AG09309 (cell line): ENCODE data around the gene NFASC.

Source experiments
- DNase-seq: peaks from one replicate; pipeline ENCODE4 v3.0.0-alpha.2; 2010; ENCODE audit warnings: low read depth
- H3K4me3 ChIP-seq: 2 replicates; pipeline ENCODE4 v1.5.1; 2011; ENCODE audit warnings: mild to moderate bottlenecking, low read depth, low read length, moderate library complexity; ENCODE audit not compliant: control insufficient read depth
- CTCF ChIP-seq: IDR thresholded peaks from 2 replicates; pipeline ENCODE4 v1.5.1; 2011; ENCODE audit warnings: mild to moderate bottlenecking, low read depth, low read length, inconsistent platforms; ENCODE audit not compliant: insufficient read depth, control insufficient read depth; ENCODE audit errors: missing control alignments

NFASC gene

GRCh38 chr1:205004351-205004750, 133.7 kb downstream of the NFASC start:
- no peak overlapping the region for H3K4me3 ChIP-seq
- no peak for DNase-seq
- no peak for TF ChIP-seq CTCF

GRCh38 chr1:205008896-205009295, 138.2 kb downstream of the NFASC start:
- no peak overlapping the region for H3K4me3 ChIP-seq
- TF ChIP-seq CTCF: no peak
- no peak for DNase-seq

- no peak overlapping the region for H3K4me3 ChIP-seq
- TF ChIP-seq CTCF: no peak
- no peak for DNase-seq
Observed at GRCh38 chr1:205009670-205010069, 139.0 kb downstream of the NFASC start.

GRCh38 chr1:205012391-205013140, 141.9 kb downstream of the NFASC start:
- DNase-seq: no peak
- TF ChIP-seq CTCF: no peak
- H3K4me3 ChIP-seq: no peak overlapping the region

- TF ChIP-seq CTCF: no peak
- DNase-seq: no peak
Observed at GRCh38 chr1:205013683-205014367, 143.2 kb downstream of the NFASC start.

GRCh38 chr1:205014783-205015182, 144.1 kb downstream of the NFASC start:
- no peak for DNase-seq
- H3K4me3 ChIP-seq: no peak overlapping the region
- TF ChIP-seq CTCF: no peak

More at GRCh38 chr1:205013683-205014367, 143.2 kb downstream of the NFASC start:
- H3K4me3 ChIP-seq: no peak overlapping the region
